NCI-H146 (cell line): Measurements from ENCODE around the gene KRTAP2-3.

Experiments used
- DNase-seq: peaks from one replicate; lab custom pipeline; 2025; lab: John Stamatoyannopoulos, UW

The KRTAP2-3 gene

GRCh38 chr17:41029633-41030245 lies 30.2 kb downstream of the KRTAP2-3 start, which contains the start of gene KRTAP1-4:
Gene KRTAP1-4, minus strand, starts transcription at chr17:41030195. Its CDS starts 117 bp downstream, at chr17:41030078.
- peak; percentile 39 for DNase-seq

GRCh38 chr17:41026715-41027471 lies 33.0 kb downstream of the KRTAP2-3 start, which contains the start of gene KRTAP1-5:
Gene KRTAP1-5, minus strand, starts transcription at chr17:41027208. Its CDS starts 53 bp downstream, at chr17:41027155.
- DNase-seq = peak; percentile 12

GRCh38 chr17:41024697-41025096 lies 35.2 kb downstream of the KRTAP2-3 start:
- no peak for DNase-seq

GRCh38 chr17:41020336-41020735 lies 39.6 kb downstream of the KRTAP2-3 start:
- DNase-seq = peak; percentile 86

GRCh38 chr17:41019415-41019814 lies 40.5 kb downstream of the KRTAP2-3 start:
- DNase-seq = no peak

GRCh38 chr17:41018541-41018940 lies 41.4 kb downstream of the KRTAP2-3 start:
- DNase-seq = no peak

GRCh38 chr17:41016578-41017215 lies 43.2 kb downstream of the KRTAP2-3 start:
- no peak for DNase-seq

GRCh38 chr17:41015454-41015853 lies 44.5 kb downstream of the KRTAP2-3 start:
- no peak for DNase-seq

- DNase-seq = peak; percentile 25
These were observed 46.3 kb downstream of the KRTAP2-3 start for GRCh38 chr17:41013606-41014005.

- no peak for DNase-seq
These were observed 46.7 kb downstream of the KRTAP2-3 start for GRCh38 chr17:41013181-41013580.

GRCh38 chr17:41012326-41013120 lies 47.4 kb downstream of the KRTAP2-3 start:
- DNase-seq = peak; percentile 17

GRCh38 chr17:41010441-41010840 lies 49.5 kb downstream of the KRTAP2-3 start:
- no peak for DNase-seq

GRCh38 chr17:41009936-41010335 lies 50.0 kb downstream of the KRTAP2-3 start:
- no peak for DNase-seq

- peak; percentile 45 for DNase-seq
These were observed 50.6 kb downstream of the KRTAP2-3 start for GRCh38 chr17:41009301-41009760.
